K562 (cell line): ENCODE results near the gene SPINT2. TPM values are rescaled to one million over a fixed set of nuclear protein-coding genes. Genes with fewer than 3 reads are reported as not detected.
A peak's percentile ranks its signal among the peaks of the same experiment; 100 is the strongest.

Experiments used
- CBFA2T2 ChIP-seq: fragments of 450-650 bp; conservative IDR thresholded peaks from 2 replicates; pipeline ENCODE4 v1.6.1; 2017; ENCODE audit warnings: mild to moderate bottlenecking
- EGR1 ChIP-seq: fragments of 450-650 bp; conservative IDR thresholded peaks from 2 replicates; pipeline ENCODE4 v1.6.1; 2017; ENCODE audit warnings: mild to moderate bottlenecking
- EP400 ChIP-seq: fragments of 450-650 bp; IDR thresholded peaks from 2 replicates; pipeline ENCODE4 v1.6.1; 2017; ENCODE audit warnings: antibody characterized with exemption, mild to moderate bottlenecking, moderate library complexity
- FOXP4 ChIP-seq: sonication (generic); formaldehyde crosslinking; IDR thresholded peaks from 2 replicates; pipeline ENCODE4 v1.8.0; 2022; ENCODE audit warnings: mild to moderate bottlenecking, missing genetic modification reagents, borderline replicate concordance
- HDAC1 ChIP-seq, 2 experiments: fragments of 450-650 bp; IDR thresholded peaks; 2 replicates each; pipeline ENCODE4 v1.6.1; 2016 to 2017; ENCODE audit warnings: inconsistent platforms in 1 of 2, mild to moderate bottlenecking in 1 of 2, moderate library complexity in 1 of 2
- MIER1 ChIP-seq: fragments of 450-650 bp; IDR thresholded peaks from 2 replicates; pipeline ENCODE4 v1.6.1; 2016; ENCODE audit warnings: antibody characterized with exemption, mild to moderate bottlenecking, low read depth
- NR4A1 ChIP-seq, 2 experiments: fragments of 250-450 bp in 1 of 2; fragments of 450-650 bp in 1 of 2; sonication (Bioruptor Pico) in 1 of 2; IDR thresholded peaks; 2 replicates each; pipeline versions ENCODE4 v1.4.0 to v1.6.1; 2016 to 2020; ENCODE audit warnings: mild to moderate bottlenecking in 2 of 2, missing compliant biosample characterization in 1 of 2, missing genetic modification characterization in 1 of 2, moderate library complexity in 1 of 2
- POLR2H ChIP-seq: IDR thresholded peaks from 2 replicates; pipeline ENCODE4 v1.6.1; 2016; ENCODE audit warnings: missing genetic modification characterization, low read depth, mild to moderate bottlenecking, control low read depth, missing compliant biosample characterization, moderate library complexity
- SIRT6 ChIP-seq: IDR thresholded peaks from one replicate; pipeline ENCODE4 v1.6.1; 2012; ENCODE audit warnings: low read depth, mild to moderate bottlenecking, control low read depth, inconsistent platforms, low read length, moderate library complexity
- TEAD4 ChIP-seq, 2 experiments: sonication (generic) in 1 of 2; formaldehyde crosslinking in 1 of 2; IDR thresholded peaks; 2 replicates each; pipeline versions ENCODE4 v1.6.1 to v1.8.0; 2012 to 2022; ENCODE audit warnings: borderline replicate concordance in 1 of 2, inconsistent platforms in 1 of 2, low read length in 1 of 2, mild to moderate bottlenecking in 1 of 2, missing genetic modification reagents in 1 of 2
- ZBTB8A ChIP-seq: fragments of 450-650 bp; IDR thresholded peaks from 2 replicates; pipeline ENCODE4 v1.6.1; 2018; ENCODE audit warnings: mild to moderate bottlenecking, moderate library complexity; ENCODE audit not compliant: partially characterized antibody
- ZNF274 ChIP-seq: IDR thresholded peaks from 2 replicates; pipeline ENCODE4 v1.6.1; 2011; ENCODE audit warnings: low read depth, mild to moderate bottlenecking, low read length, moderate library complexity, borderline replicate concordance
- polyA plus RNA-seq, 8 experiments: library from polyadenylated mRNA; depleted of rRNA in 4 of 8; stranded (reverse) in 5 of 8; unstranded in 3 of 8; fragments of >200 nt; fragmentation: Nextera tagmentation in 2 of 8; fragmentation: Illumina TruSeq in 1 of 8; extraction: Ambion mirVana in 2 of 8; extraction: Trizol in 1 of 8; gene quantifications; 2 replicates each; pipeline versions ENCODE4 v1.2.1 to v1.2.3, GENCODE V29; 2011 to 2014; ENCODE audit warnings: inconsistent platforms in 1 of 8, missing spikeins in 1 of 8
- total RNA-seq, 7 experiments: library from RNA; depleted of rRNA in 6 of 7; stranded (reverse); fragments of >200 nt in 6 of 7; fragmentation: Illumina TruSeq in 2 of 7; extraction: Trizol in 2 of 7; gene quantifications; 2 replicates each; pipeline versions ENCODE4 v1.2.1 to v1.2.3, GENCODE V29; 2011 to 2021; ENCODE audit warnings: low replicate concordance in 1 of 7
- TF ChIP-seq, protein P1 (sequence below): fragments of 450-650 bp; IDR thresholded peaks from 2 replicates; pipeline ENCODE4 v1.6.1; 2016; ENCODE audit warnings: borderline replicate concordance
- TF ChIP-seq, protein P2 (sequence below), 2 experiments: fragments of 450-650 bp; IDR thresholded peaks; 2 replicates each; pipeline ENCODE4 v1.6.1; 2016
- TF ChIP-seq, protein P3 (sequence below), 2 experiments: fragments of 450-650 bp in 1 of 2; sonication (generic) in 1 of 2; formaldehyde crosslinking in 1 of 2; IDR thresholded peaks in 1 of 2; conservative IDR thresholded peaks in 1 of 2; 2 replicates each; pipeline versions ENCODE4 v1.6.1 to v1.8.1; 2016 to 2023; ENCODE audit warnings: mild to moderate bottlenecking in 2 of 2, moderate library complexity in 2 of 2, inconsistent platforms in 1 of 2, missing genetic modification reagents in 1 of 2

Gene SPINT2
- total and polyA plus RNA-seq, 9 of the 15 experiments (the other 6 are each of a cell fraction or from before 2014, with no cell fraction given): 0.65 to 4.5 (median 3.4) TPM

DNA sequence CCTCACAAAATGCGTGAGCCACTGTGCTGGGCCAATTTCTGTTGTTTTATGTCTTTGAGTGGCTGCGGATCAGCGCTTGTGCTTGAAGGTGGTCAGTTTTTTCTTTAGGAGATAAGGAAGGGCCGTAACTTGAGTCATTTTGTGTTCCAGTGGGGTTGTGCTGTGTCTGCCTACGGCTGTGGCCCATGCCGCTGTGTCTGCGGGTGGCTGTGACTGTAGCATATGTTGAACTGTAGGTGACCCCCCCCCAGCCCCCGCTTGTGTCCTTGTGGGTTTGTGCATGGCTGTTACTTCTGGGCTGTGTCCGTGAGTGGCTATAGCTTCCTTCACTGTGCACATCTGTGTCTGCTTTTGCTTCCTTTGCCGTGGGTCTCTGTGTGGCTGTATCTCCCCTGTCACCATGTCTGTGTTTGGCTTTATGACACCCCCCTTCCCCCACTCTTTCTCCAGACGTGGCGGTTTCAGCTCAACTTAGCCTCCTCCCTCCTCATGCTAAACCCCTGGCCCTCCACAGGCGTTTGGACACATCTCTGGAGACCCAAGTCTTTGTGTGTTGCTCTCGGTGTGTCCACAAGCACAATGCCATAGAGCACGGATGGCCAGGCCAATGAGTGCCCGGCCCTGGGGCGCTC, 8.9 kb upstream of the SPINT2 start (continued):
- TF ChIP-seq EP400: peak; percentile 40
- TF ChIP-seq, protein P1, sequence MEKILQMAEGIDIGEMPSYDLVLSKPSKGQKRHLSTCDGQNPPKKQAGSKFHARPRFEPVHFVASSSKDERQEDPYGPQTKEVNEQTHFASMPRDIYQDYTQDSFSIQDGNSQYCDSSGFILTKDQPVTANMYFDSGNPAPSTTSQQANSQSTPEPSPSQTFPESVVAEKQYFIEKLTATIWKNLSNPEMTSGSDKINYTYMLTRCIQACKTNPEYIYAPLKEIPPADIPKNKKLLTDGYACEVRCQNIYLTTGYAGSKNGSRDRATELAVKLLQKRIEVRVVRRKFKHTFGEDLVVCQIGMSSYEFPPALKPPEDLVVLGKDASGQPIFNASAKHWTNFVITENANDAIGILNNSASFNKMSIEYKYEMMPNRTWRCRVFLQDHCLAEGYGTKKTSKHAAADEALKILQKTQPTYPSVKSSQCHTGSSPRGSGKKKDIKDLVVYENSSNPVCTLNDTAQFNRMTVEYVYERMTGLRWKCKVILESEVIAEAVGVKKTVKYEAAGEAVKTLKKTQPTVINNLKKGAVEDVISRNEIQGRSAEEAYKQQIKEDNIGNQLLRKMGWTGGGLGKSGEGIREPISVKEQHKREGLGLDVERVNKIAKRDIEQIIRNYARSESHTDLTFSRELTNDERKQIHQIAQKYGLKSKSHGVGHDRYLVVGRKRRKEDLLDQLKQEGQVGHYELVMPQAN: no peak
- TF ChIP-seq ZBTB8A: no peak
- TF ChIP-seq NR4A1 (CRISPR knock-in tag; IDR thresholded peaks at IDR 0.05): no peak
- 0 out of 2 replicates have a peak, but pooled peaks have one; percentile 46 for TF ChIP-seq NR4A1 (tag; IDR thresholded peaks at IDR 0.05)
- TF ChIP-seq FOXP4 (CRISPR knock-in tag): no peak
- TF ChIP-seq MIER1: no peak
- TF ChIP-seq TEAD4 (IDR thresholded peaks at IDR 0.05; ENCODE audit: low read length): 0 out of 2 replicates have a peak, but pooled peaks have one; percentile 4
- no peak for TF ChIP-seq TEAD4 (CRISPR knock-in tag; IDR thresholded peaks at IDR 0.05; ENCODE audit: borderline replicate concordance)
- no peak for TF ChIP-seq POLR2H (tag)
- 0 out of 4 replicates have a peak, but pooled peaks of 1 of the 2 experiments have one; percentile 44 for TF ChIP-seq HDAC1 (IDR thresholded peaks at IDR 0.05)
- TF ChIP-seq, protein P2, sequence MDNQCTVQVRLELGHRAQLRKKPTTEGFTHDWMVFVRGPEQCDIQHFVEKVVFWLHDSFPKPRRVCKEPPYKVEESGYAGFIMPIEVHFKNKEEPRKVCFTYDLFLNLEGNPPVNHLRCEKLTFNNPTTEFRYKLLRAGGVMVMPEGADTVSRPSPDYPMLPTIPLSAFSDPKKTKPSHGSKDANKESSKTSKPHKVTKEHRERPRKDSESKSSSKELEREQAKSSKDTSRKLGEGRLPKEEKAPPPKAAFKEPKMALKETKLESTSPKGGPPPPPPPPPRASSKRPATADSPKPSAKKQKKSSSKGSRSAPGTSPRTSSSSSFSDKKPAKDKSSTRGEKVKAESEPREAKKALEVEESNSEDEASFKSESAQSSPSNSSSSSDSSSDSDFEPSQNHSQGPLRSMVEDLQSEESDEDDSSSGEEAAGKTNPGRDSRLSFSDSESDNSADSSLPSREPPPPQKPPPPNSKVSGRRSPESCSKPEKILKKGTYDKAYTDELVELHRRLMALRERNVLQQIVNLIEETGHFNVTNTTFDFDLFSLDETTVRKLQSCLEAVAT (IDR thresholded peaks at IDR 0.05): 0 out of 4 replicates have a peak, but pooled peaks of 1 of the 2 experiments have one; percentile 11
- TF ChIP-seq CBFA2T2: peak; percentile 13; the same call in 1 of the 2 replicates
- TF ChIP-seq, protein P3, sequence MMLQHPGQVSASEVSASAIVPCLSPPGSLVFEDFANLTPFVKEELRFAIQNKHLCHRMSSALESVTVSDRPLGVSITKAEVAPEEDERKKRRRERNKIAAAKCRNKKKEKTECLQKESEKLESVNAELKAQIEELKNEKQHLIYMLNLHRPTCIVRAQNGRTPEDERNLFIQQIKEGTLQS (IDR thresholded peaks at IDR 0.05): no peak; the same call in 1 of the 2 replicates
- TF ChIP-seq, protein P3 (CRISPR knock-in tag; conservative IDR thresholded peaks at IDR 0.05): no peak
- no peak for TF ChIP-seq SIRT6
- TF ChIP-seq EGR1: peak; percentile 87
- TF ChIP-seq ZNF274: no peak
